ENCODE results near the gene BRPF1.

DNA sequence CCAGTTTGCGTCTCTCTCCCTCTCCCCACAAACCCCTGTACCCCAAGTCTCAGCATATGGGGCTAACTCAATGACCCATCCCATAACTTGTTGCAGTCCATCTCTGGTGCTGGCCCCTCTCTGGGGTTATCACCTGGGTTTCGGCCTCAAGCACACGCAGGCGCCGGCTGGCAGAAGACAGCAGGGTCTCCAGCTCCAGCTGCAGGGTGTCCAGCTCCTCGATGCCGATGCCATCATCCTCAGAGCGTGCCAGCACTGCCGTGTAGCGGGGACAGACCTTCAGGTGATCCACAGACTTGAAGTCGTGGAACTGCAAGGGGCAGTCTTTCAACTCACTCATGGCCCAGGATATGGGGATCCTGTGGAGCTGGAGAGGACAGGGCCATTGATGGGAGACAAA, 59.6 kb downstream of the BRPF1 start:
- TF ChIP-seq EZH2phosphoT487 (IDR thresholded peaks at IDR 0.05; ENCODE audit: insufficient read depth, low read depth) (no peak), EZH2 (IDR thresholded peaks at IDR 0.05; ENCODE audit: insufficient read depth, poor library complexity, severe bottlenecking) (no peak)

Data from GM23248 (cell line).